ENCODE measurements around the gene LTBR.
"Not testable (repeated sequence)": the region's sequence is repeated elsewhere in the genome, so short reads cannot be mapped to it uniquely, and the experiment has no call there.

The LTBR gene

GRCh38 chr12:6425590-6426531 lies 41.9 kb downstream of the LTBR start:
- DNase-seq (ENCODE audit: low read depth): no peak

- DNase-seq (ENCODE audit: low read depth): no peak
Measured at GRCh38 chr12:6426882-6427671, 43.1 kb downstream of the LTBR start.

- DNase-seq (ENCODE audit: low read depth): not testable (repeated sequence)
Measured at GRCh38 chr12:6427796-6428195, 43.8 kb downstream of the LTBR start.

- no peak for DNase-seq (ENCODE audit: low read depth)
Measured at GRCh38 chr12:6428326-6428725, 44.4 kb downstream of the LTBR start.

GRCh38 chr12:6430124-6430989 lies 46.4 kb downstream of the LTBR start:
- DNase-seq (ENCODE audit: low read depth): peak; percentile 99

- no peak for DNase-seq (ENCODE audit: low read depth)
Measured at GRCh38 chr12:6432991-6433390, 49.0 kb downstream of the LTBR start.

- no peak for DNase-seq (ENCODE audit: low read depth)
Measured at GRCh38 chr12:6434205-6435140, 50.5 kb downstream of the LTBR start.

GRCh38 chr12:6435961-6436715 lies 52.2 kb downstream of the LTBR start:
- no peak for DNase-seq (ENCODE audit: low read depth)

GRCh38 chr12:6437586-6437985 lies 53.6 kb downstream of the LTBR start:
- no peak for DNase-seq (ENCODE audit: low read depth)

- no peak for DNase-seq (ENCODE audit: low read depth)
Measured at GRCh38 chr12:6438345-6438744, 54.4 kb downstream of the LTBR start.

- DNase-seq (ENCODE audit: low read depth): no peak
Measured at GRCh38 chr12:6440391-6440790, 56.4 kb downstream of the LTBR start.
